ENCODE results near the gene UPP2.

DNA sequence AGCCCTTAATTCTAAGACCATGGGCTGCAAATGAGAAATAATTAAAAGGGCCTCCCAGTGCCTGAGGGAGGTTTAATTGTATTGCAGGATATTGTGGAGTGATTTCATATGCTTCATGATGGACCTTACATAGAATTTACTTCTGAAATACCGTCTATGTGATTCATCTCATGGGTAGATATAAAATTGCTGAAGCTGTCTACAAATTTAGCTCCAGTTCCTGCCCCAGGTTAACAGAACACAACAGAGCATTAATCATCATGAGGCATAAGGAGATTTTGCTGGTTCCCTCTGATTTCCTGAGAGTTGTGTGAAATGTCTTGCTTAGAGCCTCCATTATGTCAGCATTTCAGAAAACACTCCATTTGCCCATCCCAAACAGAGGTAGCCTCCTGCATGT is 770 bp downstream of the UPP2 start:
- TF ChIP-seq CTCF (IDR thresholded peaks at IDR 0.05) (no peak), POLR2A (IDR thresholded peaks at IDR 0.05) (no peak)

Data from tibial nerve (tissue), 3 donors.